B cell (primary cell): ENCODE data around the gene MATN1. TPM values are rescaled to one million over a fixed set of nuclear protein-coding genes. Genes with fewer than 3 reads are reported as not detected.

Experiments used
- ATAC-seq: fragments of 200-7000 bp; cut with Tn5 transposase; one replicate; pipeline ENCODE4 v1.10.0; 2021; ENCODE audit warnings: low read depth, mild to moderate bottlenecking, moderate number of reproducible peaks, moderate library complexity
- CTCF ChIA-PET: fragments of 350-600 bp; sonication (Branson Sonifier 250); formaldehyde crosslinking; loops from one replicate; lab custom pipeline; 2021; ENCODE audit warnings: antibody characterized with exemption, inconsistent platforms; lab: Charles Lee
- POLR2A ChIA-PET: fragments of 350-600 bp; sonication (Branson Sonifier 250); formaldehyde crosslinking; loops from one replicate; lab custom pipeline; 2021; ENCODE audit warnings: antibody characterized with exemption; lab: Charles Lee
- DNase-seq: peaks from one replicate; pipeline ENCODE4 v3.0.0; 2013
- H2AFZ ChIP-seq: 2 replicates; pipeline ENCODE4 v1.6.1; 2012; ENCODE audit warnings: mild to moderate bottlenecking, low read depth, low read length; ENCODE audit not compliant: insufficient read depth, poor library complexity, severe bottlenecking
- H3K27ac ChIP-seq, 2 donors: 1 replicate in 1 of 2; 2 replicates in 1 of 2; pipeline ENCODE4 v1.5.1; 2012 to 2013; ENCODE audit warnings: low read length in 2 of 2, mild to moderate bottlenecking in 2 of 2, moderate library complexity in 1 of 2
- H3K27me3 ChIP-seq, 4 experiments: fragments of 200-600 bp in 1 of 4; sonication (generic) in 1 of 4; replicated peaks in 1 of 4; 1 replicate in 2 of 4; 2 replicates in 2 of 4; pipeline versions ENCODE4 v1.6.1 to v1.7.0; 2013 to 2016; ENCODE audit warnings: low read length in 3 of 4, mild to moderate bottlenecking in 2 of 4, mixed read lengths in 1 of 4, moderate library complexity in 1 of 4; ENCODE audit not compliant: insufficient read depth in 4 of 4, control insufficient read depth in 3 of 4; ENCODE audit errors: control extremely low read depth in 1 of 4
- H3K36me3 ChIP-seq, 2 experiments: replicated peaks in 1 of 2; 1 replicate in 1 of 2; 2 replicates in 1 of 2; pipeline versions ENCODE4 v1.6.1 to v1.7.1; 2013; ENCODE audit warnings: low read length in 1 of 2; ENCODE audit not compliant: insufficient read depth in 2 of 2, control insufficient read depth in 1 of 2; ENCODE audit errors: control extremely low read depth in 1 of 2, extremely low read depth in 1 of 2
- H3K4me1 ChIP-seq, 2 donors: fragments of 200-600 bp in 1 of 2; sonication (generic) in 1 of 2; 1 replicate in 1 of 2; 2 replicates in 1 of 2; pipeline versions ENCODE4 v1.5.1 to v1.6.1; 2013 to 2017; ENCODE audit warnings: low read length in 2 of 2; ENCODE audit not compliant: control insufficient read depth in 2 of 2, insufficient read depth in 2 of 2
- H3K4me2 ChIP-seq: replicated peaks from 2 replicates; pipeline ENCODE3; 2012; ENCODE audit warnings: mild to moderate bottlenecking, low read depth, low read length; ENCODE audit not compliant: poor library complexity, severe bottlenecking
- H3K4me3 ChIP-seq, 5 experiments: fragments of 200-600 bp in 1 of 5; sonication (generic) in 1 of 5; 1 replicate in 3 of 5; 2 replicates in 2 of 5; pipeline versions ENCODE4 v1.5.1 to v1.7.0; 2011 to 2016; ENCODE audit warnings: low read length in 4 of 5, mild to moderate bottlenecking in 4 of 5, low read depth in 2 of 5, control low read depth in 1 of 5, moderate library complexity in 1 of 5; ENCODE audit not compliant: insufficient read depth in 1 of 5; ENCODE audit errors: control extremely low read depth in 1 of 5, extremely low read depth in 1 of 5
- H3K79me2 ChIP-seq: fragments of 200-600 bp; sonication (generic); one replicate; pipeline ENCODE4 v1.6.0; 2016; ENCODE audit warnings: low read length; ENCODE audit not compliant: control insufficient read depth, insufficient read depth
- H3K9ac ChIP-seq: fragments of 200-600 bp; sonication (generic); 2 replicates; pipeline ENCODE4 v1.6.1; 2017; ENCODE audit warnings: mild to moderate bottlenecking, low read length, moderate library complexity
- H3K9me3 ChIP-seq, 3 donors: one replicate each; pipeline versions ENCODE4 v1.6.1 to v1.7.1; 2013; ENCODE audit warnings: low read length in 2 of 3; ENCODE audit not compliant: control insufficient read depth in 2 of 3, insufficient read depth in 1 of 3; ENCODE audit errors: control extremely low read depth in 1 of 3
- H4K20me1 ChIP-seq: 2 replicates; pipeline ENCODE4 v1.6.0; 2012; ENCODE audit warnings: mild to moderate bottlenecking, low read length; ENCODE audit not compliant: insufficient read depth, control insufficient read depth, poor library complexity, severe bottlenecking
- H3K27ac Mint-ChIP-seq: one replicate; pipeline ENCODE4 v1.8.0; 2021; ENCODE audit warnings: mixed read lengths
- H3K27me3 Mint-ChIP-seq: one replicate; pipeline ENCODE4 v1.8.0; 2021; ENCODE audit warnings: mixed read lengths
- H3K4me1 Mint-ChIP-seq: one replicate; pipeline ENCODE4 v1.8.0; 2021; ENCODE audit warnings: mixed read lengths
- H3K4me3 Mint-ChIP-seq: one replicate; pipeline ENCODE4 v1.8.0; 2021; ENCODE audit warnings: mixed read lengths
- H3K9me3 Mint-ChIP-seq: one replicate; pipeline ENCODE4 v1.8.0; 2022; ENCODE audit warnings: mixed read lengths; ENCODE audit not compliant: insufficient read depth
- CTCF ChIP-seq: fragments of 200-600 bp; IDR thresholded peaks from one replicate; pipeline ENCODE4 v1.8.0; 2022; ENCODE audit warnings: antibody characterized with exemption, mild to moderate bottlenecking
- EZH2 ChIP-seq: IDR thresholded peaks from 2 replicates; pipeline ENCODE4 v1.6.1; 2012; ENCODE audit warnings: borderline replicate concordance, low read depth, mild to moderate bottlenecking, moderate library complexity, low read length; ENCODE audit not compliant: insufficient read depth, poor library complexity, severe bottlenecking
- WGBS: methylation state at CpG from one replicate; pipeline ENCODE4 v1.1.5; 2013; ENCODE audit warnings: missing lambda C conversion rate; ENCODE audit not compliant: insufficient coverage; 5-methylcytosine and 5-hydroxymethylcytosine counted together
- intact Hi-C: fragments of 100-400 bp; cut with micrococcal nuclease; formaldehyde crosslinking; loops from one replicate; pipeline ENCODE4 v1.10.0; 2022
- polyA plus RNA-seq: library from polyadenylated mRNA; depleted of rRNA; stranded (reverse); fragments of >200 nt; gene quantifications from 2 replicates; pipeline ENCODE4 v1.2.3, GENCODE V29; 2012
- total RNA-seq, 2 donors: library from RNA; stranded (reverse); fragments of 120-200 nt in 1 of 2; gene quantifications; 1 replicate in 1 of 2; 2 replicates in 1 of 2; pipeline versions ENCODE4 v1.2.3 to v1.2.4, GENCODE V29; 2013 to 2022

Gene MATN1
- total and polyA plus RNA-seq, 2 donors (not counting 1 experiment from before 2014, with no cell fraction given), result 2.5 to 3.2 TPM

GRCh38 chr1:30737357-30738039 lies 14.1 kb upstream of the MATN1 start:
- no peak overlapping the region for H3K4me3 Mint-ChIP-seq
- intact Hi-C loops, result no loop called here
- Histone ChIP-seq H3K4me2 (no peak overlapping the region), H3K4me1 (peaks cover 32 to 60% of the 10 kb centered on the region in 2 donors), H3K4me3 (no peak overlapping the region), H4K20me1 (peaks cover 87% of the 10 kb centered on the region), H3K79me2 (peaks cover 50% of the 10 kb centered on the region), H3K36me3 (peaks cover 9 to 98% of the 10 kb centered on the region in 2 experiments), H3K9me3 (no peaks in the 10 kb centered on the region), H3K27ac (peak overlapping the region; percentile 28 to 60), H3K9ac (no peak overlapping the region), H3K27me3 (no peaks in the 10 kb centered on the region), H2AFZ (no peak overlapping the region)
- ChIA-PET CTCF (interaction anchor here (1.2 to 38.6 kb wide), 4 partner anchors 16 to 42 kb away, joined by 5 to 769 read pairs (median 8); partner anchors contain the start of gene LAPTM5), POLR2A (interaction anchor here (1.3 kb wide), 1 partner anchor 12 kb away, joined by 4 read pairs; no protein-coding TSS in a partner anchor)
- TF ChIP-seq EZH2 (no peak), CTCF (no peak)
- H3K4me1 Mint-ChIP-seq, result peaks cover 72% of the 10 kb centered on the region
- no peaks in the 10 kb centered on the region for H3K9me3 Mint-ChIP-seq
- no peak for ATAC-seq
- no peak for DNase-seq
- WGBS, result 94% methylated on average over 12 of the region's 14 CpGs
- peak overlapping the region; percentile 93 for H3K27ac Mint-ChIP-seq
- H3K27me3 Mint-ChIP-seq, result no peaks in the 10 kb centered on the region
